ENCODE results near the gene FAM25C.
"Not testable (repeated sequence)": the region's sequence is repeated elsewhere in the genome, so short reads cannot be mapped to it uniquely, and the experiment has no call there.

GRCh38 chr10:48044557-48044956, 45.0 kb upstream of the FAM25C start:
- not testable (repeated sequence) for TF ChIP-seq CTCF (IDR thresholded peaks at IDR 0.05); ZFX (IDR thresholded peaks at IDR 0.05; ENCODE audit: borderline replicate concordance)
